ENCODE measurements around the gene CCDC184.

- TF ChIP-seq CTCF (conservative IDR thresholded peaks at IDR 0.05) (no peak), ZFX (IDR thresholded peaks at IDR 0.05) (no peak)
Observed at GRCh38 chr12:48160046-48160445, 23.4 kb upstream of the CCDC184 start.
